DND-41 (cell line): Measurements from ENCODE around the gene ZNF8.

Source experiments
- EZH2 ChIP-seq: IDR thresholded peaks from 3 replicates; pipeline ENCODE4 v1.6.1; 2012; ENCODE audit warnings: borderline replicate concordance, low read depth, mild to moderate bottlenecking, moderate library complexity, low read length, inconsistent platforms; ENCODE audit not compliant: severe bottlenecking
- TF ChIP-seq, protein P1 (sequence below): IDR thresholded peaks from 2 replicates; pipeline ENCODE4 v1.5.1; 2012; ENCODE audit warnings: borderline replicate concordance, low read length, moderate library complexity, mild to moderate bottlenecking; ENCODE audit not compliant: poor library complexity, severe bottlenecking; ENCODE audit errors: extremely low read depth

DNA sequence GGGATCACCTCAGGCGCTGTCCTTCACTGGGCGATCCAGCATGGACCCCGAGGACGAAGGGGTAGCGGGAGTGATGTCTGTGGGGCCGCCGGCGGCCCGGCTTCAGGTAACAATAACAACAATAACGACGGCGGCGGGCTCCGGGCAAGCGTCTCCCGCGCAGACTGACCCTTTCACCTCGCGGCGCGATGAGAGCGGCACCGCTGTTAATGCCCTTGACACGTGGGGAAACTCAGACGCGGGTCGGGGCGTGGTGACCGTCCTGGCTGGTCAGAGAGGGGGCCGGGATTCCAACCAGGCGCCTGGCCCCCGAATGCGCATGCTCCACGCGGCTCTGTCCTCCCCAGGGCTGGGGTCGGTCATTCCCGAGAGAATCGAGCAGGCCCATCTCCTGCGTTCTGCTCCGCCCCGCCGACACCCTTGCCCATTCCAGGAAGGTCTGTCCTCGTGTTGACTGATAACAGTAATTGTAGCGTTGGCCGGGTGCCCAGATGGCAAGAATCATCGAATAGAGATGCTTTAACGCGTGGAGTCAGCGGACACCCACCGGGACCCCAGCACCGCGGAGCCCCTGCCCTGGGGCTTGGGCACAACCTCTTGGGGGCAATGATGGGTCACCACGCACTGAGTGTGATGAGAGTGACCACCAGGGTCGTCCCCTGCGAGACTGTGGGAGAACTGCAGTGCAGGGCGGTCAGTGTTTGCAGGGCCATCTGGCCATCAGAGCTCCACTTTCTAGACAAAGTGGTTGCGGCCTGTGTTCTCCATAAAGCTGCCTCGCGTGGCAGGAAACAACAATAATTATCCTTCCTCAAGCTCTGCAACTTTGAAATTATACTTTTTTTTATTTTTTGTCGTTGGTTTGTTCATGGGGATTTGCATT lies 528 bp downstream of the ZNF8 start:
- no peak for TF ChIP-seq EZH2
- TF ChIP-seq, protein P1, sequence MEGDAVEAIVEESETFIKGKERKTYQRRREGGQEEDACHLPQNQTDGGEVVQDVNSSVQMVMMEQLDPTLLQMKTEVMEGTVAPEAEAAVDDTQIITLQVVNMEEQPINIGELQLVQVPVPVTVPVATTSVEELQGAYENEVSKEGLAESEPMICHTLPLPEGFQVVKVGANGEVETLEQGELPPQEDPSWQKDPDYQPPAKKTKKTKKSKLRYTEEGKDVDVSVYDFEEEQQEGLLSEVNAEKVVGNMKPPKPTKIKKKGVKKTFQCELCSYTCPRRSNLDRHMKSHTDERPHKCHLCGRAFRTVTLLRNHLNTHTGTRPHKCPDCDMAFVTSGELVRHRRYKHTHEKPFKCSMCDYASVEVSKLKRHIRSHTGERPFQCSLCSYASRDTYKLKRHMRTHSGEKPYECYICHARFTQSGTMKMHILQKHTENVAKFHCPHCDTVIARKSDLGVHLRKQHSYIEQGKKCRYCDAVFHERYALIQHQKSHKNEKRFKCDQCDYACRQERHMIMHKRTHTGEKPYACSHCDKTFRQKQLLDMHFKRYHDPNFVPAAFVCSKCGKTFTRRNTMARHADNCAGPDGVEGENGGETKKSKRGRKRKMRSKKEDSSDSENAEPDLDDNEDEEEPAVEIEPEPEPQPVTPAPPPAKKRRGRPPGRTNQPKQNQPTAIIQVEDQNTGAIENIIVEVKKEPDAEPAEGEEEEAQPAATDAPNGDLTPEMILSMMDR: no peak
